ENCODE results near the gene TNP1.

TNP1 gene

DNA sequence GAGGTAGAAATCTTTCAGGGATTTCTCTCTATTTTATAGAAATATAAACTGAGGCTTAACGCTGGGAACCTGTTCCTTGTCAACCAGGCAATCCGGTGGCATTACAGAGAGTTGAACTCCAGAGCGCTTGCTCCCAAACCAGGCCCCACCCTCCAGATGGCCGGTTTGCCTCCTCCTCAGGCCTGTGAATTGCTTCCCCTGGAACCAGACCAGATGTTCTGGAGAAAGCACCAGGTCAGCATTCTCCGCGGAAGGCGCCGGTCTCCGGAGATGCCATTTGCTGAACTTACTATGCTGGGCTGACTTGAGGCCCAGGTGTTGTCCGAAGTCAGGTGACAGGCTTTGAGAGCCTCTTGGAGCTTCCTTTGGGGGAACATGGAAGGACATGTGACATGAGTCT is 17.2 kb downstream of the TNP1 start:
- DNase-seq (ENCODE audit: low read depth in 2 of 2, low spot score in 1 of 2) = no peak

- DNase-seq (ENCODE audit: low read depth in 2 of 2, low spot score in 1 of 2) = no peak
Observed at GRCh38 chr2:216839688-216840087, 20.2 kb downstream of the TNP1 start.

- DNase-seq (ENCODE audit: low read depth in 2 of 2, low spot score in 1 of 2) = no peak
Observed at GRCh38 chr2:216838151-216838550, 21.7 kb downstream of the TNP1 start.

GRCh38 chr2:216837740-216838139 is 22.1 kb downstream of the TNP1 start:
- DNase-seq (ENCODE audit: low read depth in 2 of 2, low spot score in 1 of 2) = no peak

DNA sequence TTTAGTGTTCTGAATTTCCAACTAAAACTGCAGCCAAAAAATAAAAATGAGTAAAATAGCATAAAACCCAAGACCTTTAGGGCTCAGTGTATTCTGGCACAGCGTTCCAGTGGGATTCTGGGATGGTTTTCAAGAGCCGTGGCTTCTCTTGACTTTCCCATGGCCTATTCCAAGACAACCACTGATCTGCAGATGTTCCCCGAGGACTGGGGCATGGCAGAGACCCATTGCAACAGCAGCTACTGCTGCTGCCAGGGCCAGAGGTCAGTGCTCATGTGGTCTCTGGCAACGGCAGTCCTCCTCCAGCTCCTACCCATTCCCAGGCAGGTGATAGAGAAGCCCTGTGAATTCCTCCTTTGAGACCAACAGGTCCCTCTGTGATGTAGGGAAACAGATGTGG is 26.8 kb downstream of the TNP1 start:
- no peak for DNase-seq (ENCODE audit: low read depth in 2 of 2, low spot score in 1 of 2)

DNA sequence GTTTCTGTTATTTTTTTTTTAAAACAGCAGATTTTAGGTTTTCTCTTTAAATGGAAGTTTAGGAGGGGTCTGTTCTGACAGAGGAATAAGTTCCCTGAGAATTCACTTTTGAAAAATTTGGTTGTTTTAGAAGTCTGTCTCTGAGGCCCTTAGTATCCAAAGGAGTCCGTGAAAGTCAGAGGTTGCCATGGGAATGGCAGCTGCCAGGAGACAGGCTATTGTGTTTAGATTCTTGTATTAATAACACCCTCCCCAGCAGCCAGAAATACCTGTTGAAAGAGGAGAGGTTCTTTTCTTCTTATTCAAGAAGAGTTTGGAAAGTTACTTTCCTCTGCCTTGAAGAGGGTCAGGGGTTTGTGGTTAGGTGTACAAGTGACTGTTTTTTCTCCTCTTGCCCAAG is 29.5 kb downstream of the TNP1 start:
- DNase-seq (ENCODE audit: low read depth in 2 of 2, low spot score in 1 of 2) = no peak

DNA sequence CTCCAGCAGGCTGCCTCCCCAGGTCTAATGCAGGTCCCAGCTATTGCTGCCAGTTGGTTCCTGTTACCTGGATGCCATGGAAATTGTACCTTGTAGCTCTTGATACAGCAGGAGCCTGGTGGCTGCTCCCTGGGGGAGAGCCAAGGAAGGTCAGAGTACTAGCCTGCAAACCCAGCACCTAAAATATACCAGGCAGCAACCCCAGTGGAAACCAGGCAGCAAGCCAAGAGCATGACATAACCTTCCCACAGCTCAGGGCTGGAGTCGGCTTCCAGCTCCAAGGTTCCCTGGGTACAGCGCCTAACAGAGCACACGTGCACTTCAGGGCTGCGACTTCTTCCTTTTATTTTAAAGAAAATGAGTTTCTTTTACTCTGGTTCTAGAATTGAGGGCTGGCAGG is 30.3 kb downstream of the TNP1 start:
- no peak for DNase-seq (ENCODE audit: low read depth in 2 of 2, low spot score in 1 of 2)

DNA sequence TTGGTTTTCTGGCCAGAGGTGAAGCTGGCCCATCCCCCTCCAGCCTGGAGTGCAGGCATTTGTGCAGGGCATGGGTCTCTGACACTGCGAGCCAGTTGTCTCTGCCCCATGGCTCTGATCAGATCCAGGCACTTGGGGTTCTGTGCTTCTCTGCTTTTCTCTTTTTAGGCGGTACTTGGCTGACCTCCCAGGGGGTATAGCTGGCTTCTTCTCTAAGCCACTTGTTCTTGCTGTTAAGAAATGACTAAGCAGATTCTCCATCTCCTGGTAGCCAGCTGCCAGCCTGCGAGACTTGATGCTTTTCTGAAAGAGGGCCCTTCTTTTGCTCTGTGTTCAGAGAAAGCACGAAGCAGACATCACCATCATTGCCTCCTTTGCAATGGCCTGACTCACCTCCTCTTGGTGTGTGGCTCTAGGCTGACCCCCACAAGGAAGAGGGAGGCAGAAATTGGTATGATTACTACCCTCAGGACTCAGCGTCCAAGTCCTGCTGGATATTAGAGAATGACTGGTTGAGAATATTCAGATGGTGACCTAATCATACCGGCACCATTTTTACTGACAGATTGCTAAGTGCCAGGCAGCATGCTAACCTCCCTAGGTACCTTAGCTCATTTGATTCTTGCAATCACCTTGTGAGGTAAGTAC is 32.7 kb downstream of the TNP1 start:
- DNase-seq (ENCODE audit: low read depth in 2 of 2, low spot score in 1 of 2) = no peak

- DNase-seq (ENCODE audit: low read depth in 2 of 2, low spot score in 1 of 2) = no peak
Observed at GRCh38 chr2:216822470-216822869, 37.4 kb downstream of the TNP1 start.

- DNase-seq (ENCODE audit: low read depth in 2 of 2, low spot score in 1 of 2) = no peak
Observed at GRCh38 chr2:216820709-216821108, 39.2 kb downstream of the TNP1 start.

- no peak for DNase-seq (ENCODE audit: low read depth in 2 of 2, low spot score in 1 of 2)
Observed at GRCh38 chr2:216819766-216820165, 40.1 kb downstream of the TNP1 start.

GRCh38 chr2:216819055-216819454 is 40.8 kb downstream of the TNP1 start:
- DNase-seq (ENCODE audit: low read depth in 2 of 2, low spot score in 1 of 2) = no peak

DNA sequence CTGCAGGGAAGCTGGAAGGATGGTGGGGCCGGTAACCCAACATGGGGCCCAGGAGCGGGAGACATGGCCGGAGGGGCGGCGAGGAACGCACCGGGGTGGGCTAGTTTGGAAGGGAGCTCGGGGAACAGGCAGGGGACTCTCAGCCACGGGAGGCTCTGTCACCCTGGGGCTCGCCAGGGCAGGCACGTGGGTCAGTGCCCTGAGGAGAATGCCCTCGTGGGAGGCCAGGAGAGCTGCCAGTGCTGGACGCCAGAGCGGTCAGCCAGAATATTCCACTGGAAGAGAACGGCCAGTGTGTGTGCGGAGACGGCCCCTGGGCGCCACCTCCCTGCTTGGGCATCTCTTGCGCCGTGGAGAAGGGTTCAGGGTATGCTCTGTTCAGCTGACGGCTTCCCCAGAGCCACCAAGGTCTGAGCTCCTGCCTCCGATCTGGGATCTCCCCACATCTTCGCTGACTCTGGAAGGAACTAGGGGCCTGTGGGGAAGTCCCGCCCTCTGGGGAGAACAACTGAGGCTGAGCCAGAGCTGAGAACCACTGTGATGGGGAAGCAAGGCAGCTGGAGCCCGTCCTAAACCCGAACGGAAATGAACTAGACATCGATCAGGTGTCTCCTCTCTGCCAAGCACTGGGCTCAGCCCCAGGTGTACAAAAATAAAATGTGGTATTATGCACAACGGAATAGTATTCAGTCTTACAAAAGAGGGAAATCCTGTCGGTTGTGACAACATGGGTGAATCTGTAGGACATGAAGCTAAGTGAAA is 49.3 kb downstream of the TNP1 start:
- no peak for DNase-seq (ENCODE audit: low read depth in 2 of 2, low spot score in 1 of 2)

All from stimulated activated CD8-positive, alpha-beta memory T cell treated with anti-CD3 and anti-CD28 coated beads, Interleukin-4, amount 100 ng/mL, for 1 hour (primary cell).